Activated CD4-positive, alpha-beta T cell treated with anti-CD3 and anti-CD28 coated beads, Interleukin-2, amount 50 U/mL, for 16 hours (primary cell): Measurements from ENCODE around the gene PRKCE.
A peak's percentile ranks its signal among the peaks of the same experiment; 100 is the strongest.

ENCODE experiments used
- DNase-seq: peaks from one replicate; pipeline ENCODE4 v3.0.0-alpha.2; 2020

Gene PRKCE

DNA sequence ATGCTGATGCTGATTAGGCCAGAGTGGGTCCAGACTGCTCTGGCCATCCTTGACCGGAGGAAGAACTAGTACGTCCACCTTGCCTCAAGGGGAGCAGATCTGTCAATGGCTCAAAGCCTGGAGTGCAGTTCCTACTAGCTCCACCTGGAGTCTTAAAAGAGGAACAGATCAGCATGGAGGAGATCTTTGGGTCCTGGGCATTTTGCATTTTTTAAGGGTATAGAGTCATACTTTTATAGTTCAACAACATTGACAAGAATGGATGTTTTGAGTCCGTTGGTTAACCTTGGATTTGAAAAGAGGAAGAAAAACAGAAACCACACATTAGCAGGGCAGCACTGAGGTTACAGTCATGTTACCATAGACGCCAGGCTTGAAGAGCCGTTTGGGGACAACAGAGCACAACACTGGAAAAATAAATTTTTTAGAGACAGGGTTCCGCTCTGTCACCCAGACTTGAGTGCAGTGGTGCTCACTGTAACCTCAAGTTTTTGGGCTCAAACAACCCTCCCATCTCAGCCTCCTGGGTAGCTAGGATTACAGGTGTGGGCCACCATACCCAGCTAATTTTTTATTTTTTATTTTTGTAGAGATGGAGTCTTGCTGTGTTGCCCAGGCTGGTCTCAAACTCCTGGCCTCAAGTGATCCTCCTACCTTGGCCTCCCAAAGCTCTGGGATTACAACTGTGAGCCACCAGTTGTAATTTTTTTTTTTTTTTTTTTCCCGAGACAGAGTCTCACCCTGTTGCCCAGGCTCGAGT, 78.5 kb downstream of the PRKCE start:
- no peak for DNase-seq

DNA sequence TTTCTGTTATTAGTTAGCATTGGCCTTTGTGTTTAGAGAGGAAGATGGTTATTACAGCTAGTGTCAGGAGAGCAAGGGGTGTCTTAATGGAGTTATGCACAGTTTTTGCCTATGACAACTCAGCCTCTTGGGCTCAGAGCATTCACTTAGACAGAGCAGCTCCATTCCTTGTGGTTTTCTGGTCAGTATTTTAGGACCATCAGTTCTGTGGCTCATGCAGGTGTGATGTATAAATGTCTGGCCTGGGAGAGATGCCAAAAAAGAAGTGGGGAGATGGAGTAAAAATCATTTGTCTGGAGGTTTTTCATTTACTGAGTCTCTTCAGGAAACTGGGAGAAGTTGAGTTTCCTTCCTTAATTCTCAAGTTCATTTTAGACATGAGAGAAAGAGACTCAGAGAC, 79.7 kb downstream of the PRKCE start:
- DNase-seq: no peak

DNA sequence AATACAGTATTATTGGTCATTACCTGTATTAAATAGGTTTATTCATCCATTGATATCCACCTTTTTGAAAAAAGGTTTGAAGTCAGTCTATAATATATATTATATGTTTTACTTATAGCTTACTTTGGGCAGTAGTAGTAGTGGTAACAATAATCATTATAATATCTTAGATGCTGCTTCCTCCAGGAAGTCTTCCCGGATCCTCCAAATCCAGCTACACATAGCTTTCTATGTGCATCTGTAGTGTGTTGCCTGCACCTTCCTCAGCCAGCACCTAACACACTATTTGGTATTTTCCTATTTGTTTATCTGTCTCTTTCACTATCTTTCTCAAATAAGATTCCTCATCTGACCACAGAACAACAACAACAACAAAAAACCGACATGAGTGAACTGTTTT, 81.0 kb downstream of the PRKCE start:
- no peak for DNase-seq

DNA sequence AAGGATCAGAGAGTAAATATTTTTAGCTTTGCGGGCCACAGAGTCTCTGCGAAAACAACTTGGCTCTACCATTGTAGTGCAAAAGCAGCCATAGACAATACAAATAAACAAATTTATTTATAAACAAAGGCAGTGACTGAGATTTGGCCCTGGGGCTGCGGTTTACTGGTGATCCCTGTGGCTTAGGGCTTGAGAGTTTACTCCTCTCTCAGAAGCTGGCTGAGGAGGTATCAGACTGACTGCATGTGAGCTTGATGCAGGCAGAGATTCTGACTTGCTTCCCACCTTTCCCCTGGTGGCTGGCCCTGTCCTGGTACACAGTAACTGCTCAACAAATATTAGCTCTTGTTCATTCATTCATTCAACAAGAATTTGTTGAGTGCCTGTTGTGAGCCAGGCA, 81.5 kb downstream of the PRKCE start:
- DNase-seq: no peak

DNA sequence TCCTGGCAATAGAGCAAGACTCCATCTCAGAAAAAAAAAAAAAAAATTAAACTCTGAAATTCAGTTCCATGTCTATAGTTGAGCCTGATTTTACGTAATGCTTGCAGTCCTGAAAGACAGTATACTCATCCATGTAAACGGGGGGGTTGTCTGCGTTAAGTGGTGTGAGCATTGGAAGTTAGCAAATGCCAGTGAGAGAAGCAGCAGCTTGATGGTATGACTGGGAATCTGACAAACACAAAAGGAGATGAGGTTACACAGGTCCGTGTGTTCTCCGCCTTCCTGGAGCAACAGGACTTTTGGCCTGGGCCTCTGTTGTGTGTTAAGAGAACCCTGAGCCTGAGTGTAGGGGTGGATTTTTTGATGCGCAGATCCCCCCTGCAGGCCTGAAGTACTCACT, 82.9 kb downstream of the PRKCE start:
- DNase-seq: no peak

DNA sequence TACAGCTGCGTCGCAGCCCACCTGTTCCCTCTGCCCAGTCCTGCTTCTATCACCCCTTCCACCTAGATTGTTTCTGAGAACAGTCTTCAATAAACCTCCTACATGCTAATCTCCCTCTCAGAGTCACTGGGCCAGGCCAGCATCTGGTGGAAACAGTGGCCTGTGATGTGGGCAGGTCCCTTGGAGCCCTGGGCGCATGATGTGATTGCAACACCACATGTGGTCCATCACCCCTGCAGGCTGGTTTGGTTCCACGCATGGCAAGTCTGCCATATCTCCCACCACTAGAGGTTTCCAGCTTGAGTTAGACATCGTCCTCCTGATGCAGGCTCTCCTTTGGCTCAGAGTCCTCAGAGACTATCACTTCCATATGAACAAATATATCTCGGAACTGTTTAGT, 83.5 kb downstream of the PRKCE start:
- no peak for DNase-seq

DNA sequence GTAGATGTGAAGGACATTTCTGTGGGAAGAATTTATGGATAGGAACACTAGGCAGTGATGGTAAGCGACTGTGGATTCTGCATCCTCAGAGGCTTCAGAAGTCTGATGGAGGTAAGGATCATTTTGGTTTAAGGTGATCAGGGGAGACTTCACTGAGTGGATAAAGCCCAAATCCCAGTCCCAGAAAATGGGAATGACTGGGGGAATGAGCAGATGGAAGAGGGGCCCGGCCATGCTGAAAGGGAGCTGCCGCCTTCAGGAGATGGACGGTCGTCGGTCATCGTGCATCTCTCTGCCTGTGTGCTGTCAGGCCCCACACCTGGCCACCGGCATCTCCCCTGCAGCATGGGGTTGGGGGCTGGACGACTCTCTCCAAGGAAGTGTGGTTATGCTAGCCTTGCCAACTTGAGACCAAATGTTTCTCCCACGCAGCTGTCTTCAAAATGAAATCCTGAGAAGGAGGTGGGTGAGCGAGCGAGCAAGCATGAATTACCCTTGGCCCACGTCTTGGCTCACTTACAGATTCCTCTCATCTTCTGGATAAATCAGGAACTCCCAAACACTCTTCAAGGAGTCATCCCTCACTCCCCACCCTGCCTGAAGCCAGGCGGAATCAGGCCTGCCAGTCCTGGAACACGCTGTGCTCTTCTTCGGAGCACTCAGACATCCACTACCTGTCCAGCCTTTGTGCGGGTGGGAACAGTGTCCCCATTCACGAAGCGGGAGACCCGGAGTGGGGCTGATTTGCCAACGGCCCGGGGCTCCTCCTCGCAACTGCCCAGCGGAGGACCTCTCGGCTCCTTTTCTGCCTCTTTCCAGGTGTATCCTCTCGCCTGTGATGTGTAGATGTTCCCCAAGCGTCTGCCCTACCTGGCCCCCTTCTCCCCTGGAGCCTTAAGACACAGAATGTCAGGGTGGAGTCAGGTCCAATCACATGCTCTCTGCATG, 85.6 kb downstream of the PRKCE start:
- DNase-seq: no peak

DNA sequence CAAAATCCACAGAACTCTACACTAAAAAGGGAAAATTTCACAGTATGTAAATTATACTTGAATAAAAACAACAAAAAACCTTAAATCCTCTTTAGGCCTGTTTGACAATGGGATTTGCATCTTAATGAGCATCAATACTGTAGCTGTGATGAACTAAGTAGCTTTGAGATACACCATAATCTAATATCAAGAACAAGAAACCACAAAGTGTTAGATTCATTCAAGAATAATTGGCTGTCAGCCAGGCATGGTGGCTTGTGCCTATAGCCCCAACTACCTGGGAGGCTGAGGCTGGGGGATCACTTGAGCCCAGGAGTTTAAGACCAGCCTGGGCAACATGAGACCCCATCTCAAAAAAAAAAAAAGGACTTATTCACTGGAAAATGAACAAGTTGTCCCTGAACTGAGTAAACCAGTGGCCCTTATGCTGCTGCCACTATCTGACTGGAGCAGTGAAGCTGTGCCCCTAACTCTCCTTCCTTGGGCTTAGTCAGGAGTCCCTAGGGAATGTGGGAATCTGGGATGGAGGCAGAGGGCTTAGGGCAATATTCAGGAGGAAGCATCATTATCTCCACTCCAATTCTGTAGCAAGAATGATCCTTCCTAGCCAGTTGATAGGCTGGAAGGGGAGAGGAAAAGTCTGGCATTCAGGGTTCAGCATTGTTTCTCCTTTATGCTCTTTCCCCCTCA, 88.5 kb downstream of the PRKCE start:
- DNase-seq: no peak

DNA sequence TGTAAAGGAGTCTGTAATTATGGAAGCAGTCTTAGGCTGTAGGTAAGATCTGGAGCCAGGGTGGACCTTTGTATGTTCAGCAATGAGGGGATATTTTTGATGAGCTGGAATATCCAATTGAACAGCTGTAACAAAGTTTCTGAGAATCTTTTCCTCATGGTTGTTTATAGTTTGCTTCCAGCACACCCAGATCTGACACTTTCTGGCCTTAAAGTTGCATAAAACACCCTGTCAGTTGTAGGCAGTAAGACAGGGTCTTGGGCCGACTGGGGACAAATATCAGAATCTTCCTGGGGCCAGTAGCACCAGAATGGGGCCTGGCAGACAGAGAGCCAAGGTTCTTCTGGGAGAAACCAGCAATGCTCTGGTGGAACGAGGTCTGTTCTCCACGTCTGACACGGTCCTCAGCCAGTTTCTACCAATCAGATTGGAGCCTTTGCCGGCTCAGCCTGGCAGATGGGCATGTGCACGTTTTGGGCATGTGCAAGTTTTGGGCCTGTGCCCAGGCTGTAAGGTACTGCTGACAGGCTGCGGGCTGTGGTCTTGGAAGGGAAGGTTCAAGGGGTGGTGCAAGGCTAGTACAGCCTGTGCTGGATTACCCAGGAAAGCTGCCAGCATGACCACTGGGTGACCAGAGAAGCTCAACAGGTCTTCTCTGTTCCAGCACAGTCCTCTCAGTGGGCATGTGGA, 89.8 kb downstream of the PRKCE start:
- no peak for DNase-seq

DNA sequence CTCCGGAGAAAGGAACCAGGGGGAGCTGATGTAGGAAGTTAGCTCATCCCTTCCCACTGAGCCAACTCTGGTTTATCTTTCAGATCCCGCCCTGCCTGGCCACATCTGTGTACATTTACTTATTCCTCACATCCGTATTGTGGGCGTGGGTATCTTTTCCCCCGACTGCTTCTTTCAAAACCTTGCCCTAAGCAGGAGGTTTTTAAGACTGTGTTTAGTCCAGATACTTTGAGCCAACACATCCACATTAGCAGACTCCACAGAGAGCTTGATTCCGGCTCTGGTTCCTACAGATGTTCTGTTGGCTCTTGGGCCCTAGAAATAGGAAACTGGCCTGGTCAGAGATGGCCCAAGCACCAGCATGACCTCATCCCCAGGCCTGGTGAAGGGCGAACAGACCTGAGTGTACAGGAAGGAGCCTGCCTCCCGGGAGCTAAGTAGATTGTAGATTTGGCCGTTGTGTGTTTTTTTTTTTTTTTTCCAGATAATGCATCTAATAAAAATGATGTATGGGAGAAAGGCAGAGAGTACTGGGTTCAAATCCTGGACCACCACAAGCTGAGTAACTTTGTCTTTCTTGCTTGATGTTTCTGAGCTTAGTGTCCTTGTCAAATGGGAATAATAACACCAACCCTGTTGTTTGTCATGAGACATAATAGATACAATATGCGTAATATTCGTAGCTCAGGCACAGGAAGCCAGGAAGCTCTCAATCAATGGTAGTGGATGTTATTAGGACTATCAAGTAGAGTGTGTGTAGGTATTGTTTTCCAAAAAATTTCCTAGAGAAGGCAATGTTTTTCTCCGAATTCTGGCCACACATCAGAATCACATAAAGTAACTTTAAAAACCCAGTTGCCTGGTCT, 92.3 kb downstream of the PRKCE start:
- no peak for DNase-seq

DNA sequence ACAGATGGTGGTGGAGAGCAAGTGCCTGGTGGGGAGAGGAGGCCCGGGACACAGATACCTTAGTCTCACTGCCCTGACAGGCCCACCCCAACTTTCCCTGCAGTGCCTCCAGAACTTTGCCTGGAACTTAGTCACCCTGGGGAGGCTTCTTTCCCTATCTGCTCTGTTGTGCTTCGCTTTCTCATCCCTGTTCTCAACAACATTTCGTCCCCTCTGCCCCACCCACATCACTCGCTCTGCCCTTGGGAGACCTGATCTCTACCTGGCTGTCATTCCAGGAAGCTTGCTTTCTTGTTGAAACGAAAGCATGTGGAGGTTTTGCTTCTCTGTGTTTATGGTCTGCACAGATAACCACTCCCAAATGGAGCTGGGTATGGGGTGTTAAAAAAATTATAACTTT, 93.8 kb downstream of the PRKCE start:
- no peak for DNase-seq

DNA sequence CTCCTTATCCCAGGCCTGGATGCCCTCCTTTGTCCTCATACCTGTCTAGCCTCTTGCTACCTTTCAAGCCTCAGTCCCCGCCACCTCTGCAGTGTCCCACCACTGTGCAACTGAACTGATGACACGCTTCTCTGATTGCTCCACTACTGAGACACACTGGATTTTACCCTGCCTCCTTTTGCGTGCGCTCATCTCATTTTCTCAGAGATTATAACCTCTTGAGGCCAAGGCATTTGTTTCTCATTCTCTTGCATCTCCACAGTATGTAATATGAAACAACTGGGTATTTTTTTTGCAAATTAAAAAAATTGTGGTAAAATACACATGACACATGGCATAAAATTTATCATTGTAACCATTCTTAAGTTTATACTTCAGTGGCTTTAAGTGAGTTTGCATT, 95.4 kb downstream of the PRKCE start:
- DNase-seq: no peak

DNA sequence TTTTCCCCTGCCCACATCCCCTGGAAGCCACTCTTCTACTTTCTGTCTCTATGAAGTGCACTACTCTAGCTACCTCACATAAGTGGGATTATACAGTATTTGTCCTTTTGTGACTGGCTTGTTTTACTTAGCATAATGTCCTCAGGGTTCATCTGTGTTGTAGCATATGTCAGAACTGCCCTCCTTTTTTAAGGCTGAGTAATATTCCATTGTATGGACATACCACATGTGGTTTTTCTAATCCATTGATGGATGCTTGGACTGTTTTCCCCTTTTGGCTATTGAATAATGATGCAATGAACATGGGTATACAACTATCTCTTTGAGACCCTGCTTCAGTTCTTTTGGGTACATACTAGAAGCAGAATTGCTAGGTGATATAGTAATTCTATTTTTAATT, 95.9 kb downstream of the PRKCE start:
- DNase-seq: no peak

DNA sequence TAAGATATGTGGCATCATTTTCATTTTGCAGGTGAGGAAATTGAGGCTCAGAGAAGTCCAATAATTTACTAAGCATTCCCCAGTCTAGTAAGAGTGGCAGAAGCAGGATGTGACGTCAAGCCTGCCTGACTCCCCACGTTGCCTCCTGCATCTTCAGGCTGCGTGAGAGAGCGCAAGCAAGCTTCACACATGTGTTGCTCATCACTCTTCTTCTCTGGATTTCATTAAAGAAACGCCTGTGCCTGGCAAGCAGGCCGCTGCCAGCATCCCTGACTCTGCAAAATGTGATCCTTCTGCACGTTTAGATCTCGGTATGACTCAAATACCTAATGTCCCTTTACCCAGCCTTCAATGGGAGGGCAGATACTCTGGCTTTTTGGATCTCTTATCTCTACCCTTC, 96.8 kb downstream of the PRKCE start:
- peak; percentile 8 for DNase-seq

DNA sequence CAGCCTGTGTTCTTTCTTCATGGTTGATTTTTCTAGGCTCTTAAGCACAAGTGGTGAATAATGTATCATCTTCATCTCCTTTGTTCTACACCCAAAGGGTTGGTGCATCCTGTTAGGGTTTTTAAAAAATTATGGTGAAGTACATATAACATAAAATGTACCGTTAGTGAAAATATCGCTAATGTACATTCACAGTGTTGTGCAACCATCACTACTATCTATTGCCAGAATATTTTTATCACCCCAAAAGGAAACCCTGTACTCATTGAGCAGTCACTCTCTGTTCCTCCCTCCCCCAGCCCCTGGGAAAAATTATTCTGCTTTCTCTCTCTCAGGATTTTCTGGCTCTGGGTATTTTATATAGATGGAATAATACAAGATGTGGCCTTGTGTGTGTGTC, 98.5 kb downstream of the PRKCE start:
- DNase-seq: no peak

DNA sequence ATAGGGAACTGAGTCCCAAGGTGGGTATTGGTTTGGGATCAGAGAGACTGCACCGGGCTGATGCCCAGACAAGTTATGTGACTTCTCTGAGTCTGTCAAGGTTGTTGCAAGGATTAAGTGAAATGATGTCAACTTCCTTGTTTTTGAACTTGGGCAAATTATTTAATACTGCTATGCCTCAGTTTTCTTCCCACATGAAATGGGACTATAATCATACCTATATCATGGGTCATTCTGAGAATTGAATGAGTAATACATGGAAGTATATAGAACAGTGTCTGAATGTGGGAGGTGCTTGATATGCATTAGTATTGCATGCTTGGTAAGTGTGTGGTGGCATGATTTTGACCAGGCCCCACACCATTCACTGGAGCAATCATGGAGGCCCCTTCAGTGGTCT, 99.0 kb downstream of the PRKCE start:
- peak; percentile 69 for DNase-seq

DNA sequence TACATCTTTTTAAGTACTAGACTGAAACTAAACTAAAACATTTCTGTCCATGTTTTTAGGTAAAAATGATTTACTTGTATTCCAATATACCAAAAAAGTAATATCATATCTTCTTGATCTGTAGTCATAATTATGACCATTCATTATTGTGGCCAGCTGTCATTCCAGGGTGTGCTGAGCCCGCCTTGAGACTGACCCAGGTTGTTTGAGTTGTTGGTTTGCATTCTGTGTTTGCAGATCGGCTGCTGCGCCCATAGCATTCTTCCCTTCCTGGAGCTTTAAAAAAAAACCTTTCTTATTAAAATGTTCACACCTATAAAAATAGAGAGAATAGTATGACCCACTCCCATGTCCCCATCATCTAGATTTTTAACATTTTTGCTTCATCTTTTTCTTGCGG, 101.9 kb downstream of the PRKCE start:
- no peak for DNase-seq

DNA sequence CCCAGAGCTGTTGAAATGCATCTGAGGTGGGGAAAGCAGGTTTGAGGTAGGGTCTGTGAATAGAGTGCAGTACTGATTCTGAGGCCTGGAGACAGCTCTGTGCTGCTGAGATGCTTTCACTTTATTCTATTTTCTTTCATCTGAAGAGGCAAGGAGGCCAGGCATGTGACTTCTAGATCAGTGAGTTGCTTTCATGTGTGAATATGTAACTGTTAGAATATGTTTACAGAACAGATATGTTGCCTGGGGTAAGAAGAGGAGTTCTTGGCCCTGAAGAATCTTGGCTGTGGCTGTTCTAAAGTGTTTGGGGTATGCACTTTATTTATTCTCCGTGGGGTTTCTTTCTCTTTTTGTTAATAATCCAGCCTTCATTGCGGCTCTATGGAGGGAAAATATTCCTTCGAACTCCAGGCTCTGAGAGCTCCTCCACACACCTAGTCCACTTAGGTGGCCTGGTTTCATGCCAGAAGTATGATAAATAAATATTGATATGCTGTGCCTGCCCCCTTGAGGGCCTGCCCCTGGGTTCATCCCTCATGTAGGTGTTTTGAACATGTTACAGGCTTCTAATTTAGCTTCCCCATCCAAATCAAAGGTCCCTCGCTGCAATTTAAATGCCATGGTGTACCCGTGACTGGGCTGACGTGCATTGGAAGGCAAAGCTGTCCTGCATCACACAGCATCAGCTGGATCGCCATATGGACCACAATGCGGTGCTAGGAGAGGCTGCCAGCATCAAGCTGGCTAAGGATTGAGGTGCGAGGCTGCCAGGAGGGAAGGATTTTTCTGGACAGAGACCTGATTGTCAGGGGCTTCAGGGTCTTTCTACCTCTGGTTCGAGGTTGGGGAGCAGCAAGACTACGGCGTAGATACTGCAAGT, 102.9 kb downstream of the PRKCE start:
- no peak for DNase-seq

DNA sequence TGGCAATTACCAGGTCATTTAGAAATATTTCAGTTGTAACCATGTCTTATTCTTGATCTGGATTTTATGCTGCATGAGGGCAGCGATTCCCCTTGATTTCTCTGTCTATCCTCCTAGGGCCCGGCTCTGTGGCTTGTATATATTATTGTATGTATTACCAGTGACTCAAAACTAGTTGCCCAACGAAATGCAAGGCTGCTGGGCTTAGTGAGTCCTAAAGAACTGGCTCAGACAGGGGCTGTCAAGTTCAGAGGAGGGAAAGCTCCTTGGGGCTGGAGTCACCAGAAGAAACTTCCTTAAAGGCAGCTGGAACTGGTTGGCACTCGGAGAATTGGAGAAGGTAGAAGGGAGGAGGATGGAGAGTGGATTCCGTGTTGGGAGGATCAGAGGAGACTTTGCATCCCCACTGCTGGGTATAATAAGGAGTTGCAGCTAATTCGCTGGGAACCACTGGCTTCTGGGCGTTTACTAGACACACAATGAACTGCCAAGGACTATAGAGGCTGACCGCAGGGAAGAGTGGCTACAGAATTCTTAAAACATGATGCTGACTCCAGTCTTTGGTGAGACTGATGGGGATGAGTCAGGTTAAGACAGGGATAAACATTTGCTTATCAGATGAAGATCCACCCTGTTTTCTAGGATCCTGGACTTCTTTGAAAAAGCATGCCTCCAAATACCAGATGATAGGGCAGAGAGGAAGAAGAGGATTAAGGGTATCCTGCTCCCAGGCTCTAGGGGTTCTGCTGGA, 104.3 kb downstream of the PRKCE start:
- DNase-seq: no peak

DNA sequence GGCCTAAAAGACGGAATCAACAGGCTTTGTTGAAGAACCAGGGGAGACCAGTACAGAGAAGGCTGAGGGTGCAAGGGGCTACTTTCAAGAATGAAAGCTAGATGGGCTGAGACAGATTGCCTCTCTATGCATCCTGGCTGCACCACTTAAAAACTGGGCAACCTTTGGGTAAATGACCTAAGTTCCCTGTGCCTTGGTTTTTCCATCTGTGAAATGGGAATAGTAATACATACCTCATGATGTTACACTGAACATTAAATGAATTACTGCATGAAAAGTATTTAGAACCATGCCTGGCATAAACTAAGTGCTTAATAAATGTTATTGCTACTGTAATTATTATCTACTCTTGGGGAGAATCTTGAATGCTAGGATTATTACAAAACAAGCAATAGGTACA, 106.5 kb downstream of the PRKCE start:
- no peak for DNase-seq
